ENCODE data around the gene SLC7A6. TPM values are rescaled to one million over a fixed set of nuclear protein-coding genes. Genes with fewer than 3 reads are reported as not detected.

The SLC7A6 gene
- total and polyA plus RNA-seq, 9 donors = 6.0 to 11.2 (median 7.5) TPM

Other genes starting within 250 kb of the SLC7A6 start
- gene DPEP2NB, start 248.6 kb upstream of the SLC7A6 start, total RNA-seq = not detected
- gene DPEP2NB, start 248.6 kb upstream of the SLC7A6 start, polyA plus RNA-seq (ENCODE audit: insufficient read depth in 1 of 8, insufficient read length in 8 of 8, low replicate concordance in 1 of 8) = not detected
- gene DDX28, start 241.3 kb upstream of the SLC7A6 start, total RNA-seq = 5.2 TPM
- 1 to 10 TPM; 5.3 to 7.2 (median 6.3) TPM for gene DDX28, start 241.3 kb upstream of the SLC7A6 start, polyA plus RNA-seq (ENCODE audit: insufficient read depth in 1 of 8, insufficient read length in 8 of 8, low replicate concordance in 1 of 8)
- gene DUS2, start 241.2 kb upstream of the SLC7A6 start, total RNA-seq = 13.4 TPM
- gene DUS2, start 241.2 kb upstream of the SLC7A6 start, polyA plus RNA-seq (ENCODE audit: insufficient read depth in 1 of 8, insufficient read length in 8 of 8, low replicate concordance in 1 of 8) = 10 to 100 TPM; 10.1 to 13.7 (median 12.1) TPM
- 39.0 TPM for gene NFATC3, start 179.2 kb upstream of the SLC7A6 start, total RNA-seq
- gene NFATC3, start 179.2 kb upstream of the SLC7A6 start, polyA plus RNA-seq (ENCODE audit: insufficient read depth in 1 of 8, insufficient read length in 8 of 8, low replicate concordance in 1 of 8) = 10 to 100 TPM; 22.0 to 33.4 (median 25.9) TPM
- 0.09 TPM for gene ESRP2, start 28.4 kb upstream of the SLC7A6 start, total RNA-seq
- gene ESRP2, start 28.4 kb upstream of the SLC7A6 start, polyA plus RNA-seq (ENCODE audit: insufficient read depth in 1 of 8, insufficient read length in 8 of 8, low replicate concordance in 1 of 8) = 1 to 10 TPM in 3 of 8 donors, under 1 TPM in 5; 0.21 to 6.4 (median 0.78) TPM
- gene PLA2G15, start 19.2 kb upstream of the SLC7A6 start, total RNA-seq = 23.7 TPM
- 10 to 100 TPM; 20.4 to 33.1 (median 25.1) TPM for gene PLA2G15, start 19.2 kb upstream of the SLC7A6 start, polyA plus RNA-seq (ENCODE audit: insufficient read depth in 1 of 8, insufficient read length in 8 of 8, low replicate concordance in 1 of 8)
- 16.4 TPM for gene SLC7A6OS, start 46.4 kb downstream of the SLC7A6 start, total RNA-seq
- 10 to 100 TPM; 12.5 to 17.1 (median 14.2) TPM for gene SLC7A6OS, start 46.4 kb downstream of the SLC7A6 start, polyA plus RNA-seq (ENCODE audit: insufficient read depth in 1 of 8, insufficient read length in 8 of 8, low replicate concordance in 1 of 8)
- 40.7 TPM for gene PRMT7, start 46.5 kb downstream of the SLC7A6 start, total RNA-seq
- 10 to 100 TPM; 41.3 to 54.4 (median 44.7) TPM for gene PRMT7, start 46.5 kb downstream of the SLC7A6 start, polyA plus RNA-seq (ENCODE audit: insufficient read depth in 1 of 8, insufficient read length in 8 of 8, low replicate concordance in 1 of 8)
- 0.31 TPM for gene SMPD3, start 184.0 kb downstream of the SLC7A6 start, total RNA-seq
- gene SMPD3, start 184.0 kb downstream of the SLC7A6 start, polyA plus RNA-seq (ENCODE audit: insufficient read depth in 1 of 8, insufficient read length in 8 of 8, low replicate concordance in 1 of 8) = 1 to 10 TPM in 5 of 8 donors, under 1 TPM in 3; 0.84 to 4.3 (median 1.2) TPM

All from muscle of leg (tissue), 9 donors.